Endothelial cell (in vitro differentiated cells): ENCODE results near the gene FBXO31. TPM values are rescaled to one million over a fixed set of nuclear protein-coding genes. Genes with fewer than 3 reads are reported as not detected.

ENCODE experiments used
- DNase-seq: peaks from one replicate; pipeline ENCODE4 v3.0.0; 2021; ENCODE audit warnings: low spot score
- H3K27ac Mint-ChIP-seq: one replicate; pipeline ENCODE4 v1.8.0; 2021; ENCODE audit warnings: mixed read lengths, inconsistent platforms; ENCODE audit not compliant: unreplicated experiment
- H3K27me3 Mint-ChIP-seq: one replicate; pipeline ENCODE4 v1.8.0; 2021; ENCODE audit warnings: mild to moderate bottlenecking, moderate library complexity, mixed read lengths, inconsistent platforms; ENCODE audit not compliant: unreplicated experiment
- H3K36me3 Mint-ChIP-seq: one replicate; pipeline ENCODE4 v1.8.0; 2021; ENCODE audit warnings: mild to moderate bottlenecking, low read depth, mixed read lengths, inconsistent platforms; ENCODE audit not compliant: unreplicated experiment
- H3K4me1 Mint-ChIP-seq: one replicate; pipeline ENCODE4 v1.8.0; 2021; ENCODE audit warnings: mild to moderate bottlenecking, mixed read lengths, inconsistent platforms; ENCODE audit not compliant: unreplicated experiment
- H3K4me3 Mint-ChIP-seq: one replicate; pipeline ENCODE4 v1.8.0; 2021; ENCODE audit warnings: mild to moderate bottlenecking, mixed read lengths, inconsistent platforms; ENCODE audit not compliant: unreplicated experiment
- H3K9me3 Mint-ChIP-seq: one replicate; pipeline ENCODE4 v1.8.0; 2021; ENCODE audit warnings: mixed read lengths, inconsistent platforms; ENCODE audit not compliant: unreplicated experiment
- CTCF ChIP-seq: fragments of 200-600 bp; sonication (generic); IDR thresholded peaks from one replicate; pipeline ENCODE4 v1.5.0; 2021; ENCODE audit warnings: antibody characterized with exemption; ENCODE audit not compliant: unreplicated experiment
- total RNA-seq: library from RNA; stranded (reverse); fragmentation: NEBNext Ultra II Directional; extraction: Animal tissue kit (Norgen Biotek cat#: 25700); gene quantifications from one replicate; pipeline ENCODE4 v1.2.1, GENCODE V29; 2021; ENCODE audit not compliant: unreplicated experiment

FBXO31 gene
- total RNA-seq, 1 donor from 2014 or later: 13.5 TPM

- Mint-ChIP-seq H3K9me3 (no peaks in the 10 kb centered on the region), H3K36me3 (peaks cover 38% of the 10 kb centered on the region), H3K4me1 (no peaks in the 10 kb centered on the region), H3K4me3 (no peak overlapping the region), H3K27ac (no peak overlapping the region), H3K27me3 (peaks cover 6% of the 10 kb centered on the region)
- no peak for DNase-seq
- TF ChIP-seq CTCF: no peak
Observed at GRCh38 chr16:87411375-87412271, 28.0 kb upstream of the FBXO31 start.

GRCh38 chr16:87410968-87411367 lies 27.4 kb upstream of the FBXO31 start:
- Mint-ChIP-seq H3K27ac (peak overlapping the region; percentile 39), H3K4me1 (no peaks in the 10 kb centered on the region), H3K4me3 (peak overlapping the region; percentile 39), H3K27me3 (peaks cover 6% of the 10 kb centered on the region), H3K36me3 (peaks cover 38% of the 10 kb centered on the region), H3K9me3 (no peaks in the 10 kb centered on the region)
- DNase-seq: no peak
- no peak for TF ChIP-seq CTCF

GRCh38 chr16:87410530-87410929 lies 27.0 kb upstream of the FBXO31 start:
- peaks cover 6% of the 10 kb centered on the region for H3K27me3 Mint-ChIP-seq
- no peaks in the 10 kb centered on the region for H3K4me1 Mint-ChIP-seq
- peak overlapping the region; percentile 39 for H3K4me3 Mint-ChIP-seq
- TF ChIP-seq CTCF: no peak
- H3K27ac Mint-ChIP-seq: peak overlapping the region; percentile 39
- no peaks in the 10 kb centered on the region for H3K9me3 Mint-ChIP-seq
- H3K36me3 Mint-ChIP-seq: peaks cover 35% of the 10 kb centered on the region
- DNase-seq: no peak

- H3K36me3 Mint-ChIP-seq: peaks cover 32% of the 10 kb centered on the region
- H3K4me3 Mint-ChIP-seq: no peak overlapping the region
- DNase-seq: no peak
- no peaks in the 10 kb centered on the region for H3K4me1 Mint-ChIP-seq
- no peak overlapping the region for H3K27ac Mint-ChIP-seq
- H3K27me3 Mint-ChIP-seq: peaks cover 6% of the 10 kb centered on the region
- no peak for TF ChIP-seq CTCF
- no peaks in the 10 kb centered on the region for H3K9me3 Mint-ChIP-seq
Observed at GRCh38 chr16:87409781-87410180, 26.2 kb upstream of the FBXO31 start.

GRCh38 chr16:87409153-87409552 lies 25.6 kb upstream of the FBXO31 start:
- no peaks in the 10 kb centered on the region for H3K4me1 Mint-ChIP-seq
- H3K9me3 Mint-ChIP-seq: no peaks in the 10 kb centered on the region
- no peak for TF ChIP-seq CTCF
- no peak for DNase-seq
- H3K4me3 Mint-ChIP-seq: no peak overlapping the region
- peaks cover 32% of the 10 kb centered on the region for H3K36me3 Mint-ChIP-seq
- H3K27me3 Mint-ChIP-seq: peaks cover 6% of the 10 kb centered on the region
- no peak overlapping the region for H3K27ac Mint-ChIP-seq
